Gastroesophageal sphincter (tissue), 3 donors: ENCODE results near the gene ACAD8.

ENCODE experiments used
- POLR2A ChIP-seq, 2 donors: fragments of 450-650 bp; IDR thresholded peaks; one replicate each; pipeline ENCODE4 v1.6.1; 2017; ENCODE audit warnings: antibody characterized with exemption in 2 of 2, mild to moderate bottlenecking in 2 of 2, moderate library complexity in 1 of 2
- POLR2AphosphoS5 ChIP-seq: sonication (generic); formaldehyde crosslinking; IDR thresholded peaks from one replicate; pipeline ENCODE4 v1.6.1; 2017; ENCODE audit warnings: antibody characterized with exemption
- TF ChIP-seq, protein P1 (sequence below), 4 experiments: fragments of 200-600 bp in 2 of 4; fragments of 450-650 bp in 2 of 4; sonication (generic) in 1 of 4; IDR thresholded peaks; one replicate each; pipeline ENCODE4 v1.5.1; 2017 to 2019; ENCODE audit warnings: antibody characterized with exemption in 4 of 4, mild to moderate bottlenecking in 2 of 4, moderate library complexity in 2 of 4

DNA sequence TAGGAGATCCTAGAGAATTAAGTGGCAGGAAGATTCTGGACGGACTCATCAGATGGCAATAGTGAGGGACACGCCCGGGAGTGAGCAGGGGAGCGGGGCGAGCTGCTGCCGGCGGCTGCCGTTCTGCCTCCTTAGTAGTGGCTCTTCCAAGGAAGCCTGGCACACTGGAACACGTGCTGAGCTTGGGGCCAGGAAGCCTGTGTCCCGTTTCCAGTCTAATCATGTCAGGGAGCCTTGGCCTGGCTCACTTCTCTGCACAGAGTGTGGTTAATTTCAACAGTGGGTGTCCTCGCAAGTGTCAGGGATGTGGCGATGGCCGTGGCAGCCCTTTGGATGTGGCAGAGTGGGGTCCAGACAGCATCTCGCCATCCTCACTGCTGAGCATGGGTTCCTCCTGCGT is 39.3 kb downstream of the ACAD8 start:
- TF ChIP-seq, protein P1, sequence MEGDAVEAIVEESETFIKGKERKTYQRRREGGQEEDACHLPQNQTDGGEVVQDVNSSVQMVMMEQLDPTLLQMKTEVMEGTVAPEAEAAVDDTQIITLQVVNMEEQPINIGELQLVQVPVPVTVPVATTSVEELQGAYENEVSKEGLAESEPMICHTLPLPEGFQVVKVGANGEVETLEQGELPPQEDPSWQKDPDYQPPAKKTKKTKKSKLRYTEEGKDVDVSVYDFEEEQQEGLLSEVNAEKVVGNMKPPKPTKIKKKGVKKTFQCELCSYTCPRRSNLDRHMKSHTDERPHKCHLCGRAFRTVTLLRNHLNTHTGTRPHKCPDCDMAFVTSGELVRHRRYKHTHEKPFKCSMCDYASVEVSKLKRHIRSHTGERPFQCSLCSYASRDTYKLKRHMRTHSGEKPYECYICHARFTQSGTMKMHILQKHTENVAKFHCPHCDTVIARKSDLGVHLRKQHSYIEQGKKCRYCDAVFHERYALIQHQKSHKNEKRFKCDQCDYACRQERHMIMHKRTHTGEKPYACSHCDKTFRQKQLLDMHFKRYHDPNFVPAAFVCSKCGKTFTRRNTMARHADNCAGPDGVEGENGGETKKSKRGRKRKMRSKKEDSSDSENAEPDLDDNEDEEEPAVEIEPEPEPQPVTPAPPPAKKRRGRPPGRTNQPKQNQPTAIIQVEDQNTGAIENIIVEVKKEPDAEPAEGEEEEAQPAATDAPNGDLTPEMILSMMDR (IDR thresholded peaks at IDR 0.05), result no peak
- TF ChIP-seq POLR2A (IDR thresholded peaks at IDR 0.05), result no peak
- no peak for TF ChIP-seq POLR2AphosphoS5
